WERI-Rb-1 (cell line): ENCODE data around the gene SOCS4.
A peak's percentile ranks its signal among the peaks of the same experiment; 100 is the strongest.

Experiments
- DNase-seq: peaks from one replicate; pipeline ENCODE4 v3.0.0-alpha.2; 2020
- H3K27ac ChIP-seq: fragments of 250-450 bp; sonication (Bioruptor Pico); 2 replicates; pipeline ENCODE4 v1.5.1; 2020; ENCODE audit warnings: mild to moderate bottlenecking, moderate library complexity
- H3K27me3 ChIP-seq: fragments of 250-450 bp; sonication (Bioruptor Pico); 2 replicates; pipeline ENCODE4 v1.5.1; 2021; ENCODE audit warnings: mild to moderate bottlenecking, low read depth, moderate library complexity; ENCODE audit not compliant: insufficient read depth, severe bottlenecking
- H3K36me3 ChIP-seq: fragments of 250-450 bp; sonication (Bioruptor Pico); 2 replicates; pipeline ENCODE4 v1.5.1; 2020; ENCODE audit warnings: mild to moderate bottlenecking, moderate library complexity
- H3K4me3 ChIP-seq: 2 replicates; pipeline ENCODE4 v1.5.1; 2011; ENCODE audit warnings: low read depth, mild to moderate bottlenecking, control low read depth, low read length
- H3K9me3 ChIP-seq: fragments of 250-450 bp; sonication (Bioruptor Pico); 2 replicates; pipeline ENCODE4 v1.5.1; 2021; ENCODE audit warnings: mild to moderate bottlenecking, moderate library complexity; ENCODE audit not compliant: severe bottlenecking
- CTCF ChIP-seq: IDR thresholded peaks from 2 replicates; pipeline ENCODE4 v1.5.1; 2011; ENCODE audit warnings: low read depth, mild to moderate bottlenecking, control low read depth, inconsistent platforms, low read length

The SOCS4 gene

GRCh38 chr14:55052269-55052930, 25.4 kb downstream of the SOCS4 start:
- H3K27me3 ChIP-seq, result no peaks in the 10 kb centered on the region
- peaks cover 50% of the 10 kb centered on the region for H3K36me3 ChIP-seq
- DNase-seq, result no peak
- TF ChIP-seq CTCF, result no peak
- no peaks in the 10 kb centered on the region for H3K9me3 ChIP-seq
- H3K4me3 ChIP-seq, result peak overlapping the region; percentile 77
- peak overlapping the region; percentile 99 for H3K27ac ChIP-seq

- no peak for DNase-seq
- peak overlapping the region; percentile 77 for H3K4me3 ChIP-seq
- H3K36me3 ChIP-seq, result peaks cover 56% of the 10 kb centered on the region
- no peak for TF ChIP-seq CTCF
- peak overlapping the region; percentile 99 for H3K27ac ChIP-seq
- H3K27me3 ChIP-seq, result no peaks in the 10 kb centered on the region
- no peaks in the 10 kb centered on the region for H3K9me3 ChIP-seq
These were observed 26.0 kb downstream of the SOCS4 start for GRCh38 chr14:55053018-55053417.

- Histone ChIP-seq H3K27ac (no peak overlapping the region), H3K27me3 (no peaks in the 10 kb centered on the region), H3K9me3 (no peaks in the 10 kb centered on the region), H3K36me3 (peaks cover 61% of the 10 kb centered on the region), H3K4me3 (no peak overlapping the region)
- TF ChIP-seq CTCF, result no peak
- no peak for DNase-seq
These were observed 26.5 kb downstream of the SOCS4 start for GRCh38 chr14:55053500-55053899.

- no peaks in the 10 kb centered on the region for H3K9me3 ChIP-seq
- H3K27ac ChIP-seq, result no peak overlapping the region
- no peak for DNase-seq
- peaks cover 61% of the 10 kb centered on the region for H3K36me3 ChIP-seq
- H3K4me3 ChIP-seq, result no peak overlapping the region
- TF ChIP-seq CTCF, result no peak
- no peaks in the 10 kb centered on the region for H3K27me3 ChIP-seq
These were observed 27.1 kb downstream of the SOCS4 start for GRCh38 chr14:55054098-55054497.

GRCh38 chr14:55057919-55058318, 30.9 kb downstream of the SOCS4 start:
- Histone ChIP-seq H3K9me3 (no peaks in the 10 kb centered on the region), H3K27ac (no peak overlapping the region), H3K36me3 (peaks cover 81% of the 10 kb centered on the region), H3K4me3 (no peak overlapping the region), H3K27me3 (no peaks in the 10 kb centered on the region)
- TF ChIP-seq CTCF, result no peak
- no peak for DNase-seq

GRCh38 chr14:55059333-55059732, 32.3 kb downstream of the SOCS4 start:
- H3K36me3 ChIP-seq, result peaks cover 77% of the 10 kb centered on the region
- H3K9me3 ChIP-seq, result no peaks in the 10 kb centered on the region
- no peaks in the 10 kb centered on the region for H3K27me3 ChIP-seq
- no peak overlapping the region for H3K27ac ChIP-seq
- DNase-seq, result no peak
- no peak for TF ChIP-seq CTCF
- no peak overlapping the region for H3K4me3 ChIP-seq
